Stimulated activated naive CD8-positive, alpha-beta T cell treated with anti-CD3 and anti-CD28 coated beads, Interleukin-15, Interleukin-2, amounts not matched to agents 100 U/mL and 50 U/mL, for 24 hours (primary cell): Measurements from ENCODE around the gene PA2G4.

Source experiments
- ATAC-seq: fragments of 150-1000 bp; cut with Tn5 transposase; one replicate; pipeline ENCODE4 v1.10.0; 2021
- DNase-seq: peaks from one replicate; pipeline ENCODE4 v3.0.0; 2021

The PA2G4 gene

GRCh38 chr12:56127485-56127887 lies 23.1 kb downstream of the PA2G4 start:
- no peak for ATAC-seq
- no peak for DNase-seq

GRCh38 chr12:56127888-56128669 lies 23.7 kb downstream of the PA2G4 start, which contains the start of gene ESYT1:
ESYT1 (plus strand) TSS chr12:56128267; CDS start chr12:56128320, 53 bp downstream.
- peak; percentile 95 for DNase-seq
- ATAC-seq, result peak; percentile 95

GRCh38 chr12:56128670-56129205 lies 24.4 kb downstream of the PA2G4 start:
- no peak for ATAC-seq
- no peak for DNase-seq

GRCh38 chr12:56129206-56129941 lies 25.0 kb downstream of the PA2G4 start:
- DNase-seq (peak; percentile 80), ATAC-seq (peak; percentile 30)

DNA sequence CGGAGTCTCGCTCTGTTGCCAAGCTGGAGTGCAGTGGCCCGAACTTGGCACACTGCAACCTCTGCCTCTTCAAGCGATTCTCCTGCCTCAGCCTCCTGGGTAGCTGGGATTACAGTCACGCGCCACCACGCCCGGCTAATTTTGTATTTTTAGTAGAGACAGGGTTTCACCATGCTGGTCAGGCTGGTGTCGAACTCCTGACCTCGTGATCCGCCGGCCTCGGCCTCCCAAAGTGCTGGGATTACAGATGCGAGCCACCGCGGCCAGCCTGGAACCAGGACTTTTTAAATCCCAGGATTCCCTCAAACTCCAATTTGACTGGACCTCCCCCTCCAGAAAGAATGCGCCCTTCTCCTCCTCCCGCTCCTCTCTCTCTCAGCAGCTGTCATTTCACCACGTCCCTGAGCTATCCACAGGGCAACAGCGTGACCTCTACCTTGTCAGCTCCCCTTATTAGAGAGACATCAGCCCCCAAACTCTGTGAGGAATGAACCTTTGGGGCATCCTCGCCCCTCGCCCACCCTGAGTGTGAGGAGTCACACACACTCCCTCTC lies 25.7 kb downstream of the PA2G4 start:
- ATAC-seq, result no peak
- no peak for DNase-seq

DNA sequence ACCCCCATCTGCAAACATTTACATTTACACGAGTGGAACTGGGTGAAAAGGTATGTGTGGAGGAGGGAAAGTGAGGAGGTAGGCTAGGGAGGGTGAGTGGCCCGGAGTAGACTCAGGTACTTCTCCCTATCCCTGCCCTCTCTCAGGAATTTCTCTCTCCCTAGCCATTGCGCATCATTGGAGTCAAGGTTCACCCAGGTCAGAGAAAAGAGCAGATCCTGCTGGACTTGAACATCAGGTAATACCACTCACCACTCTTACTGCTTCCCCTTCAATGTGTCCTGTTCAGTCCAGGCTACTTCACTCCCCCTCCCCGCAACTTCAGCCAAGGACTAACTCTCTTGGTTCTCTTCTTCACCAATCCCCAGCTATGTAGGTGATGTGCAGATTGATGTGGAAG lies 26.5 kb downstream of the PA2G4 start:
- no peak for ATAC-seq
- no peak for DNase-seq

DNA sequence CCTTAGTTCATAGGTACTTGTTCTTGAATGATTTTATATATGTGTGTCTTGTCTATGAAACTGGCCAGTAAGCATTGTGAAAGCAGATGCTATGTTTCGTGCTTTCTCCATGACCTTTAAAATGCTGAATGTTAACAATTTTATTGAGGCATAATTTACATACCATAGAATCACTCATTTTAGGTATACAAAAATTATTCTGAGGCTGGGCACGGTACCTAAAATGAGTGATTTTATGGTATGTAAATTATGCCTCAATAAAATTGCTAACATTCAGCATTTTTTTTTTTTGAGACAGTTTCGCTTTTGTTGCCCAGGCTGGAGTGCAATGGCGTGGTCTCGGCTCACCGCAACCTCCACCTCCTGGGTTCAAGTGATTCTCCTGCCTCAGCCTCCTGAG lies 30.5 kb downstream of the PA2G4 start:
- ATAC-seq, result no peak
- DNase-seq, result no peak

GRCh38 chr12:56137853-56138571 lies 33.7 kb downstream of the PA2G4 start:
- no peak for ATAC-seq
- DNase-seq, result no peak

DNA sequence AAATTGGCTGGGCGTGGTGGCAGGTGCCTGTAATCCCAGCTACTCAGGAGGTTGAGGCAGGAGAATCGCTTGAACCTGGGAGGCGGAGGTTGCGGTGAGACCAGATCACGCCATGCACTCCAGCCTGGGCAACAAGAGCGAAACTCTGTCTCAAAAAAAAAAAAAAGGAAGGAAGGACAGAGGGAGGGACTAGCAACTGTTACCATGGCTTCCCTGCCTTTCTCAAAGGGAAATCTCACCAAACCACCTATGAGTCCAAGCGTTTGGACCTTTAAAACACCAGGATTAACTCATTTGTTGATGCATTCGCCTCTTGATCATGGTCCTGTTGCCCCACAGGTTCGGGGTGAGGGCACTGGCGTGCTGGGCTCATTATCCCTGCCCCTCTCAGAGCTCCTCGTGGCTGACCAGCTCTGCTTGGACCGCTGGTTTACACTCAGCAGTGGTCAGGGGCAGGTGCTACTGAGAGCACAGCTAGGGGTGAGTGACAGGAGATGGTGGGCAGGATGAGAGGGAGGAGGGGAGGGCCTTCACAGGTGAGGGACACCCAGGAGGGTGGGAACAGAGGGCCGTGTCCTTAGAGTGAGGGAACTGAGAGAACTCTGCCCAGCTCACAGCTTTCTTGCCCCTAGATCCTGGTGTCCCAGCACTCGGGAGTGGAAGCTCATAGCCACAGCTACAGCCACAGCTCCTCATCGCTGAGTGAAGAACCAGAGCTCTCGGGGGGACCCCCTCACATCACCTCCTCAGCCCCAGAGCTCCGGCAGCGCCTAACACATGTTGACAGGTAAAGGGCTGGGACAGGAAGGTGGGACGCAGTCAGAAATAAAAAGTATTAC lies 37.8 kb downstream of the PA2G4 start:
- no peak for ATAC-seq

DNA sequence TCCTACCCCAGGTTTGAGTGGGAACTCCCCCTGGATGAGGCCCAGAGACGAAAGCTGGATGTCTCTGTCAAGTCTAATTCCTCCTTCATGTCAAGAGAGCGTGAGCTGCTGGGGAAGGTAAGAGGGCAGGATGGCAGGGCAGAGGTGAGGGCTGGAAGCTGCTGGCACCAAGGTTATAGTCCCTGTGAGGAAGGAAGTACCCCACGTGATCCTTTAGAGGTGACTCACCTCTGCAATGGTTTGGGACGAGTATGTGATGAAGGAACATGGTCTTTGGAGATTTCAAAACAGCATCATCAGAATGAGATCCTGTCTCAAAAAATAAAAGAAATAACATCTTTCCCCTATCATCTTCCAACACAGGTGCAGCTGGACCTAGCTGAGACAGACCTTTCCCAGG lies 38.9 kb downstream of the PA2G4 start:
- no peak for DNase-seq
- peak; percentile 39 for ATAC-seq

More for the DNA sequence above, 37.8 kb downstream of the PA2G4 start:
- no peak for DNase-seq

- ATAC-seq (no peak), DNase-seq (no peak)
Measured at GRCh38 chr12:56143870-56144269, 39.5 kb downstream of the PA2G4 start.

DNA sequence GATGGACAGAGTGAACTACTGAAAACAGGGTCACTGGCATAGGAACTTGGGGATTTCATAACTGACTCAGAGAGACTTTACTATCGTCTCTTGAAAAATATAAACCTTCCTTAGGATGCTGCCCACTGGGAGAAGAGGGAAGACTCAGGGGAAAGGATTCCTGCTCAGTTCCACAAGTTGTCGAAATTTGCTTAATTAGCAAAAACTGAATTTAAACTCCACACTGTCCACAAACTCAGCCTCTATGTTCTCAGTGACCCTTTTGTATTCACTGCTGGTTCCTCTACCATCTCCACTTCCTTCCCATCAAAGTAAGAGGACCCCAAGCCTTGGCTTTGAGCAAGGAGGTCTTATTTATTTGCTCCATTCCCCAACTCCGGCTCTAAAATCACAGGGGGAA lies 40.9 kb downstream of the PA2G4 start:
- no peak for DNase-seq
- no peak for ATAC-seq

DNA sequence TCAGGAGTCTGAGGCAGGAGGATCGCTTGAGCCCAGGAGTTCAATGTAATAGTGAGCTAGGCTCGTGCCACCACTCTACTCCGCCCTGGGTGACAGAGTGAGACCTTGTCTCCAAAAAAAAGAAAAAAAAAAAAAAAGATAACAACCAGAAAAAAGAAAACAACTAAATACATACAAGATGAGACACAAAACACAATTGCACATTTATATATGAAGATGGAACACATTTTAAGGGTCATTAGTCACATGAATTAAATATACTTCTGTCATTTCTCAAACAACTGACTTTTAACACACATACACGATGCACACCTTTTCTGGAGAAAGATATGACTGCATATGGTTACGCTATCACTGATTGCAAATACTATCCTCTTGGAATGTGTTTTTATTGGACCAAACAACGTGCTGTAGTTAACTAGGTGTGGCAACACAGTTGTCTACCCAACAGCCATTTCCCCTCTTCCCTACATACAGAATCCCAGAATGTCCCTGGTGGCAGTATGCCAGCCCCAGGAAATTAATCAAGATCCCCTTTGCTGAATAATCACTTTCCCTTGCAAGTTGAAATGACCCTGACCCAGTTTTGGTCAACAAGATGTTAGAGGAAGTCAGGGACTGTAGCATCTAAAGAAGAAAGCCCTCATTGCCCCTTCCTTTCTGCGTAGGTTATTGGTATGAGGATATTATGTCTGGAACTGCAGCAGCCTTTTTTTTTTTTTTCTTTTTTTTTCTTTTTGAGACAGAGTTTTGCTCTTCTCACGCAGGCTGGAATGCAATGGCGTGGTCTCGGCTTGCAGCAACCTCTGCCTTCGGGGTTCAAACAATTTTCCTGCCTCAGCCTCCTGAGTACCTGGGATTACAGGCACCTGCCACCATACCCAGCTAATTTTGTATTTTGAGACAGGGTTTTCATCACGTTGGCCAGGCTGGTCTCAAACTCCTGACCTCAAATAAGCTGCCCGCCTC lies 42.4 kb downstream of the PA2G4 start:
- DNase-seq, result no peak
- ATAC-seq, result no peak

GRCh38 chr12:56150563-56150962 lies 46.2 kb downstream of the PA2G4 start:
- DNase-seq (no peak), ATAC-seq (no peak)

DNA sequence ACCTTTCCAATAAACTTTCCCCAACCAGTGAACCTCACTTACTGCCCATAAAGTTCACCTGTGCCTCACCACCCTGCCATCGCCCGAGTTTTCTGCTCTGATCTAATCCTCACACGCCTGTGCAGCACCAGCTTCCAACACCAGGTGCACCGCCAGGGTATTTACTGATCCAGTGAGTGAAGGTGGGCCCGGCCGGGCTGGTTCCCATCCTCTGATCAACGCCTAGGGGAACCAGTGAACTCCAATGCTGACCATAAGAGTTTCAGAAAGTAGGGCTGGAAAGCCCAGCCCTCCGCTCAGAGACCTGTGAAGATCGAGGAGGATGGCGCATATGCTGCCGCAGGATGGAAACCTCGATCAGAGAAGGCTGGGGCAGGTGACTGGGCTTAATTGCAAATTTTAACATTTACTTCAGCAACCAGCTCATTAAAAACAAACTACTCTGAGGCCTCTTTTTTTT lies 47.3 kb downstream of the PA2G4 start:
- peak; percentile 70 for ATAC-seq
- peak; percentile 75 for DNase-seq

- peak; percentile 95 for DNase-seq
- peak; percentile 91 for ATAC-seq
Measured at GRCh38 chr12:56152132-56152755, 47.9 kb downstream of the PA2G4 start, which contains the start of gene MYL6B. MYL6B (plus strand) TSS chr12:56152587; CDS start chr12:56153919, 1,332 bp downstream.

DNA sequence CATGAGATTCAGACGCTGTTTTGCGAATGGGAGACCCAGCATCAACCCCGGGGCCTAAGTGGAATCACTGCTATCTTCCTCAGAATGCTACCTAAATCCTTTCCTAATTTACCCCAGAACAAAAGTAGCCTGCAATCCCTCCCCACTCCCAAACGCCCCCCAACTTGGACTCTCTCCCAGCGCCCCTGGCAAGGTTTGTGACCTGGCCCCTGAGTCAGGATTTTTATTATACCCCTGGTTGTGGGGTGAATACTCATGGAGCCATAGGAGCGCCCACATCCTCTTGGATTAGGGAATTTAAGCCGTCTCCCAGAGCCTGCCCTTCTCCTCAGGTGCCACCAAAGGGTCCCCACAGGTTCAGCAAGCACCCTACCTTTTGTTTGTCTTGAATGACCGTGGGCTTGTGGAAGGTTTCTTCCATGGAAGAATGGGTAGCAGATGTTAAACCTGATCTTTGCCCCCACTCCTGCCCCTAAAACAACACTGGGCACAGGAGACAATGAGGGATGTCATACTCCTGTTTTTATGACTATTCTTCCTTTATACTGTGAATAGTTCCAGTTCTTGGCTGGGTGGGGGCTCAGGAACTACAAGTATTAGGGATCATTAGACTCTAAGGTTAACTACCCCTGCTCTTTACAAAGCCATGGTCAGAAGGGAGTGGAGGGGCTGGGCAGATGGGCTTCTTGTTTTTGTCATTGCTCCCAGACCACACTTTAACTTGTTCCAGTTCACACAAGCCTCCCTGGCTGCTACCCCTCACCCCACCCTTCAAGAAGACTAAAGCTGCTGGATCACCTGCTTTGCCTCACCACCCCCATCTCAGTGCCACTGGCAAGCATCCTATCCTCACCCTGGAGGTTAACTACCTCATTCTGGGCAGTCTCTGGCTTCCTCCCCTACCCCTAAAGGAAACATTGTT lies 48.7 kb downstream of the PA2G4 start:
- DNase-seq (no peak), ATAC-seq (no peak)

GRCh38 chr12:56153678-56154065 lies 49.3 kb downstream of the PA2G4 start:
- no peak for ATAC-seq

More at GRCh38 chr12:56153678-56154065, 49.3 kb downstream of the PA2G4 start:
- no peak for DNase-seq
